HG03196 (cell line): ENCODE results near the gene TSR3.

ENCODE experiments used
- ATAC-seq: cut with Tn5 transposase; IDR thresholded peaks from one replicate; pipeline ENCODE4 v1.9.1; 2021; ENCODE audit not compliant: unreplicated experiment

Gene TSR3

GRCh38 chr16:1355591-1355990 is 3.9 kb upstream of the TSR3 start:
- ATAC-seq, result no peak

GRCh38 chr16:1354815-1355540 is 3.3 kb upstream of the TSR3 start:
- no peak for ATAC-seq

GRCh38 chr16:1351215-1351581 is 480 bp downstream of the TSR3 start:
- peak; percentile 17 for ATAC-seq

GRCh38 chr16:1350691-1351090 is 987 bp downstream of the TSR3 start:
- ATAC-seq, result no peak

GRCh38 chr16:1349951-1350350 is 1.7 kb downstream of the TSR3 start:
- ATAC-seq, result no peak

GRCh38 chr16:1349351-1349750 is 2.3 kb downstream of the TSR3 start:
- ATAC-seq, result no peak

GRCh38 chr16:1348926-1349325 is 2.8 kb downstream of the TSR3 start:
- ATAC-seq, result no peak

GRCh38 chr16:1348441-1348840 is 3.2 kb downstream of the TSR3 start:
- ATAC-seq, result no peak

GRCh38 chr16:1347962-1348361 is 3.7 kb downstream of the TSR3 start:
- no peak for ATAC-seq

GRCh38 chr16:1347286-1347855 is 4.3 kb downstream of the TSR3 start:
- no peak for ATAC-seq

GRCh38 chr16:1346422-1347285 is 5.0 kb downstream of the TSR3 start:
- ATAC-seq, result no peak

GRCh38 chr16:1345651-1346421 is 5.8 kb downstream of the TSR3 start:
- ATAC-seq, result no peak

- no peak for ATAC-seq
Observed at GRCh38 chr16:1345087-1345486, 6.6 kb downstream of the TSR3 start.

GRCh38 chr16:1344499-1344898 is 7.2 kb downstream of the TSR3 start:
- ATAC-seq, result no peak

GRCh38 chr16:1343428-1344242 is 8.0 kb downstream of the TSR3 start:
- no peak for ATAC-seq

- peak; percentile 79 for ATAC-seq
Observed at GRCh38 chr16:1342526-1343427, 8.9 kb downstream of the TSR3 start.

- no peak for ATAC-seq
Observed at GRCh38 chr16:1341495-1342420, 9.9 kb downstream of the TSR3 start.

GRCh38 chr16:1340730-1341494 is 10.8 kb downstream of the TSR3 start:
- ATAC-seq, result no peak
